Measurements from ENCODE around the gene STEAP2. TPM values are rescaled to one million over a fixed set of nuclear protein-coding genes. Genes with fewer than 3 reads are reported as not detected.

STEAP2 gene
- total and polyA plus RNA-seq, 9 donors, result 10.0 to 47.1 (median 26.6) TPM

- DNase-seq, result no peak
- intact Hi-C loops (cut with DNase I), result no loop called here
- H3K9me3 ChIP-seq, result peaks cover 0 to 3% of the 10 kb centered on the region in 2 donors
- TF ChIP-seq, protein P1, sequence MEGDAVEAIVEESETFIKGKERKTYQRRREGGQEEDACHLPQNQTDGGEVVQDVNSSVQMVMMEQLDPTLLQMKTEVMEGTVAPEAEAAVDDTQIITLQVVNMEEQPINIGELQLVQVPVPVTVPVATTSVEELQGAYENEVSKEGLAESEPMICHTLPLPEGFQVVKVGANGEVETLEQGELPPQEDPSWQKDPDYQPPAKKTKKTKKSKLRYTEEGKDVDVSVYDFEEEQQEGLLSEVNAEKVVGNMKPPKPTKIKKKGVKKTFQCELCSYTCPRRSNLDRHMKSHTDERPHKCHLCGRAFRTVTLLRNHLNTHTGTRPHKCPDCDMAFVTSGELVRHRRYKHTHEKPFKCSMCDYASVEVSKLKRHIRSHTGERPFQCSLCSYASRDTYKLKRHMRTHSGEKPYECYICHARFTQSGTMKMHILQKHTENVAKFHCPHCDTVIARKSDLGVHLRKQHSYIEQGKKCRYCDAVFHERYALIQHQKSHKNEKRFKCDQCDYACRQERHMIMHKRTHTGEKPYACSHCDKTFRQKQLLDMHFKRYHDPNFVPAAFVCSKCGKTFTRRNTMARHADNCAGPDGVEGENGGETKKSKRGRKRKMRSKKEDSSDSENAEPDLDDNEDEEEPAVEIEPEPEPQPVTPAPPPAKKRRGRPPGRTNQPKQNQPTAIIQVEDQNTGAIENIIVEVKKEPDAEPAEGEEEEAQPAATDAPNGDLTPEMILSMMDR (IDR thresholded peaks at IDR 0.05), result no peak
- no peak for TF ChIP-seq POLR2A (IDR thresholded peaks at IDR 0.05)
- TF ChIP-seq EP300 (IDR thresholded peaks at IDR 0.05), result no peak
- H3K4me3 ChIP-seq, result no peak overlapping the region
- H3K4me1 ChIP-seq (ENCODE audit: insufficient read depth), result no peaks in the 10 kb centered on the region
- no peaks in the 10 kb centered on the region for H3K27me3 ChIP-seq
- no peak overlapping the region for H3K27ac ChIP-seq
- no peaks in the 10 kb centered on the region for H3K36me3 ChIP-seq
Measured at GRCh38 chr7:90187507-90188050, 24.0 kb upstream of the STEAP2 start.

DNA sequence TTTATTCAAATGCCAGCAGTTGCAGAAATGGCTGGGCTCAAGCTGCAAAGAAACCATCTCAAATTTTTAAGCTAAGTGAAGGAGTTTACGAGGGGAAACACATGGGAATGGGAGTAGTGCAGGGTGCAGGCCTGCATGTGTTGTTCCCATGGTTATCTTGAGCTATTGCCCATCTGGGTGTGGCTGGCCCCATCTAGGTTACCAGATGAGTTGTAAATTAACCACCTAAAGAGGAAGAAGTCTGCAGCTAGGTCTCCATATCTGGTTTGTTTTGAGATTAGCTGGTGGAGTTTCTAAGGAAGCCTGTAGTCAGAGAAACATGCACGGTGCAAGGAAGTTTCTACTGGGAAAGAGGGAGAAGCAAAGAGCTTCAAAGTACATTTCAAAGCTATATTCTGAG lies 23.3 kb upstream of the STEAP2 start:
- peaks cover 0 to 3% of the 10 kb centered on the region in 2 donors for H3K9me3 ChIP-seq
- no peaks in the 10 kb centered on the region for H3K36me3 ChIP-seq
- H3K4me1 ChIP-seq (ENCODE audit: insufficient read depth), result no peaks in the 10 kb centered on the region
- intact Hi-C loops (cut with DNase I), result no loop called here
- no peak overlapping the region for H3K27ac ChIP-seq
- no peaks in the 10 kb centered on the region for H3K27me3 ChIP-seq
- DNase-seq, result no peak
- H3K4me3 ChIP-seq, result no peak overlapping the region
- no peak for TF ChIP-seq POLR2A (IDR thresholded peaks at IDR 0.05)
- TF ChIP-seq, protein P1 (IDR thresholded peaks at IDR 0.05), result no peak
- TF ChIP-seq EP300 (IDR thresholded peaks at IDR 0.05), result no peak
- 65 to 75% (median 74%) methylated on average over 2 of the region's 2 CpGs for WGBS, 3 donors

DNA sequence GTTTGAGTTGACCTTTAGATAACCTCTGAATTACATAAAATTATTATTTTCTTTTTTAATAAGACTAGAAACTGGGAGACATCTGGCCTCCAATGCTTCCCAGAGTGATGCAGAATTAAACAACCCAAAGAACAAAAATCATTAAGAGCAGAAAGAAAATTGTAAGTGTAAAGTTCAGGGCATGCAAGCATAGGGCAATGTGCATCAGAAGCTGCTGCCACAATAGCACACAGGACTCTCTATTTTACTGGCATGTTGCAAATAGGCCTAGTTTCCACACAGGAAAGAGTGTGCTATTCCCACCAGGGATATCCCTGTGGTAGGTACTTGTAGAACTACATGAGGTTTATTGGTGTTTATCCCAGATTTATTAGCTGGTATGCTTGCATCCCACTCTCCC lies 20.5 kb upstream of the STEAP2 start:
- Histone ChIP-seq H3K4me3 (no peak overlapping the region), H3K9me3 (peaks cover 0 to 3% of the 10 kb centered on the region in 2 donors), H3K27ac (no peak overlapping the region), H3K36me3 (no peaks in the 10 kb centered on the region), H3K4me1 (ENCODE audit: insufficient read depth) (no peaks in the 10 kb centered on the region), H3K27me3 (no peaks in the 10 kb centered on the region)
- intact Hi-C loops (cut with DNase I), result no loop called here
- TF ChIP-seq EP300 (IDR thresholded peaks at IDR 0.05), result no peak
- TF ChIP-seq, protein P1 (IDR thresholded peaks at IDR 0.05), result no peak
- TF ChIP-seq POLR2A (IDR thresholded peaks at IDR 0.05), result no peak
- DNase-seq, result no peak

- Histone ChIP-seq H3K4me3 (no peak overlapping the region), H3K9me3 (peaks cover 0 to 3% of the 10 kb centered on the region in 2 donors), H3K27me3 (no peaks in the 10 kb centered on the region), H3K36me3 (no peaks in the 10 kb centered on the region), H3K4me1 (ENCODE audit: insufficient read depth) (no peaks in the 10 kb centered on the region), H3K27ac (no peak overlapping the region)
- no peak for DNase-seq
- no peak for TF ChIP-seq POLR2A (IDR thresholded peaks at IDR 0.05)
- TF ChIP-seq, protein P1 (IDR thresholded peaks at IDR 0.05), result no peak
- no peak for TF ChIP-seq EP300 (IDR thresholded peaks at IDR 0.05)
- WGBS, 3 donors, result 72 to 83% (median 73%) methylated on average over 1 of the region's 1 CpG
- intact Hi-C loops (cut with DNase I), result no loop called here
Measured at GRCh38 chr7:90191648-90192047, 19.9 kb upstream of the STEAP2 start.

Measured in ovary (tissue), 9 donors.